ENCODE results near the gene PRL.

Gene PRL

GRCh38 chr6:22290045-22290444 lies 6.8 kb downstream of the PRL start:
- no peak for DNase-seq

GRCh38 chr6:22288721-22289120 lies 8.1 kb downstream of the PRL start:
- DNase-seq: no peak

GRCh38 chr6:22284666-22285065 lies 12.2 kb downstream of the PRL start:
- DNase-seq: no peak

- no peak for DNase-seq
Measured at GRCh38 chr6:22281341-22282085, 15.3 kb downstream of the PRL start.

- no peak for DNase-seq
Measured at GRCh38 chr6:22279427-22279826, 17.4 kb downstream of the PRL start.

- DNase-seq: no peak
Measured at GRCh38 chr6:22271081-22271480, 25.8 kb downstream of the PRL start.

DNA sequence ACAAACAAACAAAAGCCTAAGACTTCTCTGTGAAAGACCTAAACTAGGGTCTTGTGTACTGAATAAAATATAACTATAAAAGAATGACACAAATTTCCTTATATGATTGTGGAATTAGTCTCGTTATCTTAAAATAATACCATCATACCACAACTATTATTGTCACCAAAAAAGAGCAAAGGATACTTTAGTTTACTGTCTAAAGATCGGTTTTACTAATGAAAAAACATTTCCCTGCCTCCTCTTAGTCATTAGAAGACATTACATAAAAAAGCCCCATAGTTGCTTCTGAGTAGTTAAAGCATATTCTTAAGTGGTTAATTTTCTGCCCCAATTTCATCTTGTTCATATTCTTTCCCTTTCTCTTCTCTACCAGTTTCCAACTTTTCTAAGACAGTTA lies 33.1 kb downstream of the PRL start:
- no peak for DNase-seq

DNA sequence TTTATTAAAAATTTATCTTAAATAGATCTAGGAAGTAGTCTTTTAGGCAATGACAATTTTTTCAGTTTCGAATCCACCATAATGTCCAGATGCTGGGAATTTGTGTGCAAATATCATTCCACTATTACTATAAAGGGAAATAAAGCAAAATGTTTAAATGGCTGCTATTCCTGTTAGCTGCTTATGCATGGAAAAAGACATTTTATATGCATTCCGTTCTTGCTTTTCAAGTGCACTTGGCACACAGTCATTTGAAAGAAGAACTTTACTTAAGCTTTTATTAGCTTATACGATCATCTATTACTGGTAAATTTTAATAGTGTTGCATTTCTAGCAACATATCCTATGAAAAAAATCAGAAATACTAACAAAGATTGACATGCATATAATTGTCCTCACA lies 42.0 kb downstream of the PRL start:
- DNase-seq: no peak

DNA sequence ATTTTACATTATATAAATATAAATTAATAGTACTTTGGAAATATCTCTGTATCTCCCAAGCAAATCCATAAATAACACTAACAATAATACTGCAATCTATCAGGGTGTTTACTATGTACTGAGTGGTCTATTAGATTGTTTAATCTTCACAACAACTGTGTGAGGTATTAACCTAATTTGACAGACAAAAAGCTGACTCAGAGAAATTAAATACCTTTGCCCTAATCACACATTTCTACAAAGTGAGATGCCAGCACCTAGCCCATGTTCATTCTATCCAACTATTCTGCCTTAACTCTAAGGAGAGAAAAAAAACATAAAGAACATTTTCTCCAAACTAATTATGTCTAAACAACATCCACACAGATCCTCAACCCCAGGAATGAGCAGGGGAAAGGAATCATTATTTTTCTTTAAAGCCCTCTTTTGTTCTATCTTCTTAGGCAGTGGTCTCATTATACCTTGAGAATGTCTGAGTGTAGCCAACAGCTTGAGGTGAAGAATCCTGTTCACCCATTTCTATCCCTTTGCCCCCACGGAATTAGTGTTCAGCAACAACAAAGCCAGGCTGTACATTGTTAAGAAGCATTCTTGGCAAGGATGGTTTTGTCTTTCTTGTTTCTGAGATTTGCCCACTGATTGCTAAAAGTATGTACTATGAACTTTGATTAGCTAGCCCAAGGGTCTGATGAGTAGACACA lies 42.7 kb downstream of the PRL start:
- DNase-seq: no peak

DNA sequence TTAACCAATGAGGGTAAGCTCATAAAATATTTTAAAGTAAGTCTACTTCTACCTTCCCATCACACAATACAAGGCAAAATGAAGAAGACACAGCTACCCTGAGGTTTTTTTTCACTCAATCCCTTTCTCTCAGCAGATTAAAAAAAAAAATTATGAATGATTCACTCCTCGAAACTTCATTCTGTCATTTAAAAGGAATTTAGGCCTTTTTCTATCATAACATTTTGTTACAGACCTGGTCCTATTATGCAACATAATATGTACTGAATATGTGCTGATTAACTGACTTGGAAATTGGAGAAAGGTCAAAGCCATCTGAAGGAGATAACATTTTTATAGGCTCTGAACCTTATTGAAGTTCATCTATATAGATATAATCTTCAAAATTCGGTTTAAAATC lies 45.5 kb downstream of the PRL start:
- DNase-seq: no peak

DNA sequence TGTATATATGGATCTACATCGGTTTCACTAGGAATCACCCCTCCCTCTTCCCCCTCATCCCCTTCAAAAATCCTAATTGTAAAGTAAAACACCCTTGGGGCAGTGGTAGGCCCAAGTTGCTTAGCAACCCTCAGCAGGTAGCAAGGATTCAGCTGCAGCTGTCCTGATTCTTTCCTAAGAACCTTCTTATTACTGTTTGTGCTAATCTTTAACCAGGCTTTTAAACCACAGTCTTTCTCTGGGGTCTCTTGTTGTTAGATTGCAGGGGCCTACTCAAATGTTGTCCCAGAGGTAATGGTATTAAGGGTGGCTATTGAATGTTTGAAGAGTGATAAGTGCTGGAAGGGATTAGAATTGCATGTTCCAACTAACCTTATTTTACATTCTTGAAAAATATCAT lies 46.4 kb downstream of the PRL start:
- DNase-seq: no peak

- DNase-seq: no peak
Measured at GRCh38 chr6:22249711-22250350, 47.0 kb downstream of the PRL start.

- DNase-seq: no peak
Measured at GRCh38 chr6:22248513-22249308, 48.1 kb downstream of the PRL start.

DNA sequence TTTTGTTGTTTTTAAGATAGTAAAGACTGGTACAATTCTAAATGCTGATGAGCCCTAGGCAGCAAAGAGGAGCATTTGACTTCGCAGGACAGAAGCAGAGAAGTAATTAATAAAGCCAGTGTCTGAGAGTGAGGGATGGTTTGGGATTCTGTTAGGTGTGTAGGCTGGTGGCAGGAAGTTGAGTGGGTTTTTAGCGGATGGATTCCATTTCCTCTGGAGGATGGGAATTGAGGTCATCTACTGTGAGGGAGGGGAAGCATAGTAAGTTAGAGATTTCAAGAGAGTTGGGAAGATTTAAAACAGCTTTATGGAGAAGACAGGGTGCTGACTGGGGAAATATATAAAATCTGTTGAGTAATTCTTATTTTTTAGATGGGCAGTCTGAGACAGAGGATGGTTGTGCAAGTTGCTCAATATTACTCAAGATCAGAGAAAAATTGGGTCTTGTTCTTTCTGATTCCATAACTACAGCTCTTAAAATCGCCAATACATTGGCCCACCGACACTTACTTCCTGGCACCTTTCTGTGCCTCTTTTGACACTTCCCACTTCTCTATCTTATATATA lies 48.8 kb downstream of the PRL start:
- no peak for DNase-seq

GRCh38 chr6:22240025-22240424 lies 56.8 kb downstream of the PRL start:
- DNase-seq: no peak

GRCh38 chr6:22239261-22239921 lies 57.4 kb downstream of the PRL start:
- DNase-seq: no peak

GRCh38 chr6:22238861-22239260 lies 58.0 kb downstream of the PRL start:
- no peak for DNase-seq

GRCh38 chr6:22237526-22237925 lies 59.3 kb downstream of the PRL start:
- DNase-seq: no peak

Data from bone marrow (tissue), 2 donors.